GM21367 (cell line): ENCODE data around the gene ZNF23.

ENCODE experiments used
- ATAC-seq: cut with Tn5 transposase; IDR thresholded peaks from one replicate; pipeline ENCODE4 v1.9.1; 2021; ENCODE audit not compliant: unreplicated experiment

Gene ZNF23

DNA sequence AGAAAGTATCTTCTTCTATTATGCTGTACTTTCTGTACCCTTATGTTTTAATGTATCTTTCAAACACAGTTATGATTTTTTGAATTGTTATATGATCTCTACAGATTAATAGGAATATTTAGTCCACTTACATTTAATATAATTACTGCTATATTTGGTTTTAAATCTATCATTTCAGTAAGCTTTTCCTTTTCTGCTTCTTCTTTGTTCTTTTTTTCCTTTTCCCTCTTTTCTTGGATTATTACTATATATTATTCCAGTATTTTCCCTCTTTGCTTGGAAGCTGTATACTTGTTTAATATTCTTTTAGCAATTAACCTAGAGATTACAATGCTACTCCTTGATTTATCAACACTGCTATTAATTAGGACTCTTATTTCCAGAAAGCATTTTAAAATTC, 33.7 kb downstream of the ZNF23 start:
- ATAC-seq, result no peak

DNA sequence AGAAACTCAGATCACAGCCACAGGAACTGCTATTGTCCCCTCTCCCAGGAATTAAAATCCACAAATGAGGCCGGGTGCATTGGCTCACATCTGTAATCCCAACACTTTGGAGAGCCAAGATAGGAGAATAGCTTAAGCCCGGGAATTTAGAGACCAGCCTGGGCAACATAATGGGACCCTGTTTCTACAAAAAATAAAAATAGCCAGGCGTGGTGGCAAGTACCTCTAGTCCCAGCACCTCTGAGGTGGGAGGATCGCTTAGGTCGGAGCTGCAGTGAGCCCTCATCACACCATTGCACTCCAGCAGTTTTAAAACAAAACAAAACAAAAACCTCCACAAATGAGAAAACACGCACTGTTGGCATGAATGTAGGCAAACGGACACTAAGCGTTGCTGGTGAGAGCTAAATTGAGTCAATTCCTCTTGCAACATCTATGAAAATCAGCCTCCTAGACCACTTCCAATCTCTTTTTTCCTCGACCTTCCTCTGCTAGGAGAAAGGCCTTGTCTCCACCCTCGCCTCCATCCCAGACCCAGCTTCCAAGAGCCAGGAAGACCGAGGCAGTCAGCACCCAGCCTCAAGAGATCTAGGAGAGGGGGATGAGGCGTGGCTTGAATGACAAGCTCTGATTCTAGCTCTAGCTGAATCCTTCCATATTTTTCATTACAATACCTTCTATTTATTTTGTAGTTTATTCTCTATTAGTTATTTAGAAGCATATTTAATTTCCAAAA, 35.0 kb downstream of the ZNF23 start:
- no peak for ATAC-seq

DNA sequence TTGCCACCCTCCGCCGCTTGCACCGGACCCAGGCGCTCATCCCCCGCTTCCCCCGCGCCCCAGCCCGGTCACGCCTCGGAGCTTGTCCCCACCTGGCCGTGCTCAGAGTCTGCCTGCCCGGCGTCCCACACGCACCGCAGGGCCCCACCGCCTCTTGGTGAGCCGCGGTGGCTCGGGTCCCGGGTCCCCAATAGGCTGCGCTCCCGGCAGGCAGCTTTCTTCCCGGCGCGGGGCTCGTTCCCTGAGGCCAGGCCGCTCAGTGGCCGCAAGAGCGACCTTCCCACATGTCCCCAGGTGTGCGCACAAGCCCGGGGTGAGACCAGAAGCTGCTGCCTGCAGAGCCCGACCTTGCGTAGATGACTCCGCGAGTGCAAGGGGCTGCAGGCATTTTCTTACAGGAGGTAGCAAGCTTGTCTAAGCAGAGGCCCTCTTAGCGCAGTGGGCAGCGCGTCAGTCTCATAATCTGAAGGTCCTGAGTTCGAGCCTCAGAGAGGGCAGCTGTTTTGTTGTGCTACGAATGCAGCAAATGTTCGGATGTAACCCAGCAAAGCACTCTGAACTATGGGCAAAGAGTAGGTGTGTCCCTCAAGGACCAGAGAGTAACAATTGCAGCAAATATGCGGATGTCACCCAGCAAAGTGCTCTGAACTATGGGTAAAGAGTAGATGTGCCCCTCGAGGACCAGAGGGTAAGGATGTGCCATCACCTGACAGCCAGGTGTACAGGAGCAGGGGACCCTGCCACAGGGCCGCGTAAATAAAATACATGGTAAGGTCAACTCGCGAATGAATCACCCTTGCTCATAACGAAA, 35.8 kb downstream of the ZNF23 start:
- ATAC-seq, result no peak

DNA sequence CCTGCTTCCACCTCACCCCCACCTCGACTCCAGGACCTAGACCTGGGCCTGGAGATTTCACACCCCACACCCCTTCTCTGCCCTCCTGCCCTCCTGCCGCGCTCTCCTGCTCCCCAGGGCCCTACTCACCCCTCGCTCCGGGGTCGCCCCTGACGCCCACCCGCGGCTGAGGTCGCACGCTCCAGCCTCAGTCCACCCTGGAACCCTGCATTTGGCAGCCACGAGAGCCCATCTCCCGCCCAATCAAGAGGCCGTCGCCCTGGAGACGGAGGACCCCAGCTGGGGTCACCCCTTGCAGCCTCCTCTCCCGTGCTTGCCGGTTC, 36.3 kb downstream of the ZNF23 start:
- no peak for ATAC-seq

DNA sequence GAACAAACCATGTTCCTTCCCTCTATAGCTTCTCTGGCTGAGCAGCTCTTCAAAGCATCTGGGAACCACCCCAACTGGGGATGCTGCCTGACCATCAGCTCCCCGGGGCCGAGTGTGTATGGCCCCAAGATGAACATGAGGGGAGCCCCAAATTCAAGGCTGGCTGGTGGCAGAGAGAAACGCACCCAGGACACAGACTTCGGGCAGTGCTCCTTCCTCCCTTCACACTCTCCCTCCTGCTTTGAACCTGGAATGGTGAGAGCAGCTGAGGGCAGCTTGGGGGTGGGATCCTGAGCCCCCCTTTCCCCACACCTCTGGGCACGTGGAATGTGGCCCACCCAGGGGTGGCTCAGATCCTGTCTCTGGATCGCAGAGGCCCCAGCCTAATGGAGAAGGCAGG, 37.4 kb downstream of the ZNF23 start:
- ATAC-seq, result no peak

DNA sequence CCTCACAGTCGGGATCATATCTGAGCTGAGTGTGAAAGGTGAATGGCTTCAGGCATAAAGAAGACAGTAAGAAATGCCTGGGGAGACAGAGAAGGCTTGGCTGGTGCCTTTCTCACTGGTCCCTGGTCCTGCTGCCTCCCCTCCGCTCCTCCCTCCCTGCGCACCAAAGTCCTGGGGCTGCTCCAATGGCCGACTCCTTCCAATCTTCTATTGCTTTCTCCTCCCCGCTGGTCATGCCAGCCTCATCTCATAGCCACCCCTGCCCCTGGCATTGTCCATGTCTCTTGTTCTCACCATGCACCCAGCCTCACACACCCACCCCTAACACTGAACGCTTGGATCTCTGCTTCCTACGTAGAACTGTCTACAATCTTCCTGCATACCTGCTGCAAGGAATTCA, 38.2 kb downstream of the ZNF23 start:
- no peak for ATAC-seq

DNA sequence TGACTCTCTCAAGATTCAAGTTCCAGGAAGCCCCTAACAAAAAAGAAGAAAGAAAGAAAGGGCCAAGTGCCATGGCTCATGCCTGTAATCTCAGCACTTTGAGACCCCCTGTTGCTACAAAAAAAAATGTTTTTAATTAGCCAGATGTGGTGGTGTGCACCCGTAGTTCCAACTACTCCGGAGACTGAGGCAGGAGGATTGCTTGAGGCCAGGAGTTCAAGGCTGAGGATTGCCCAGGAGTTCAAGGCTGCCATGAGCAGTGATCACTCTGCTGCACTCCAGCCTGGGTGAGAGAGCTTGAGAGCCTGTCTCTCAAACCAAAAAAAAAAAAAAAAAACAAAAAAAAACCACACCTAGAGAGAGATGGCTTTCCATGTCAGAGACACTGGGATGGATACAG, 39.0 kb downstream of the ZNF23 start:
- no peak for ATAC-seq

DNA sequence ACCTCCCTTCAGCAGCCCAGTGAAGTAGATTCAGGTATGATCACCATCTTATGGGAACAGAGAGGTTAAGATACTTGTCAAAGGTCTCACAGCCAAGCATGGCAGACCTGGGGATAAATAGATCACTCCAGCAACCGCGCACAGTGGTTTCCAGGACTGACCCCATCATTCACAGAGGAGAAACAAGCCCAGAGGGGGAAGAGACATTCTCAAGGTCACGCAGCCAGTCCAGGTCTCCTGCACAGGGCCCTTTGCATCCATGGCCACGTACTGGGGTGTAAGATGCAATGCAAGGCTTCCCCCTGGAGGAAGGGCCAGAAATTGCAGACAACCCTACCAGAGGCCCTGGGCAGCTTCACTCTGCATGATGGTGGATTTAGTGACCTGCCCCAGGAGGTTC, 40.1 kb downstream of the ZNF23 start:
- ATAC-seq, result no peak

DNA sequence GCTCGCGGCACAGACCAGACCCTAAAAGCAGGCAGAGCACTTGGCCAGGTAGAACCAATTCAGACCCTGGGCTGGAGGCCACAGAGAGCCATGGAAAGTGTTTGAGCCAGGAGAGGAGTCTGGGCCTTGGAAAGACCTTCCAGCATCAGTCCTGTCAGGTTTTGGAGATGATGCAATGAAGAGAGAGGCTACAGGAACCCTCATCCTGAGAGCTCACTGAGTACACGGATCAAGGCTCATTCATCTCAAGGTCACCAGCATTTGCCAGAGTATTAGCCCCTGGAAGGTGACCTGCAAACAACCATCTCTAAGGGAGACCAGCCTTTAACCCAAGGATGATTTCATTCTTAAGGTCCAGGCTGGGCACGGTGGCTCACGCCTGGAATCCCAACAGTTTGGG, 48.0 kb downstream of the ZNF23 start:
- ATAC-seq, result no peak

DNA sequence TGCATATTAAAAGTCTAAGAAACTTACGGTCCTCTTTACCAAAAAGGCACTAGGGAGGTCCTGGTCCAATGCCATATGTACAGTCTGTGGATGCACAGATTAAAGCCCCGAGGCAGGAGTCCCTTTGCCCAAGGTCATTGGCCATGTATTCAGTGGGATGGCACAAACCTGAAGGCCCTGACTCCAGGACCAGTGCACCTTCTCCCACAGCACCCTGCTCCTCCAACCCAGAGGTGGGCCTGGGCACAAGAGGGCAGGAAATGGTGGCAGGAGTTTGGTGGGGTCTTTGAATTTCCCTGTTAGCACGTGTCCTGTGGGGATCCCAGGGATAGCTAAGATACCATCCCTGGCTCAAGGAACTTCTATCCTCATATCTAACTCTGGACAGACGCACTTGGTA, 48.7 kb downstream of the ZNF23 start:
- ATAC-seq, result no peak

DNA sequence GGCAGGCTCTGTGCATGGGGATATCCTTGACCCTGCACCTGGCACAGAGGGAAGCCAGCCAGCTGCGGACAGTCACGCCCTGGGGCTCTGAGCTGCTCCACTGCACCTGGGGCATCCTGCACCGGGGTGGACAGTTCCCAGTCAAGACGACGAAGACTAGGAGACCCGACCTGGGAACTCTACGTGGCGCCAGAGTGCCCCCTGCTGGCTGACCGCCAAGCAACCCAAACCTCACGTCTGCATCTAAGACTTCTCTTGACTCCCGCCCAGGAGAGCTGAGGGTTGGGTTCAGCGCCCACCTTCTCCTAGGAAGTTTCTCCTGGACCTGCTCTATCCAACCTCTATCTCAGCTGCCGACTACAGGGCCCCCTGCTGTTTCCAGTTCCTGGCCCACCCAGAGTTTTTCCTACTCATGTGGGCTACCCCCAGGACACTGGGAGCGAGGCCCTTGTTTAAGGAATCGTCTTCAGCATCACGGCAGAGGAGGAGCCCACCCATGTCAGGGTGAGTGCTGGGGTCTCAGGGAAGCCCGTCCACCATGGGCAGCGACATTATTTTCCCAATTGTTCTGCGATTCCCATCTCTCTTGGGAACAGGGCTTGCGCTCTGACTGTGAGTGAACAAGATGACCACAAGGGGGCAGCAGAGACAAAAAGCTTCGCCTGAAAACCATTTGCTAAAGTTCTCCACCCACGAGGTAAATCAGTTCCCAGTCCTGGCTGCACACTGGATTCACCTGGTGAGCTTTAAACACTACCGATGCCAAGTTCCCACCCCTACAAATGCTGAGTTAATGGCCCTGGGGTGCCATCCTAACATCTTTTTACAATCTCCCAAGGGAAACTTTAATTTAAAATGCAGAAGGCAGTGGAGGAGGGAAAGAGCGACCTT, 49.5 kb downstream of the ZNF23 start:
- ATAC-seq, result no peak

DNA sequence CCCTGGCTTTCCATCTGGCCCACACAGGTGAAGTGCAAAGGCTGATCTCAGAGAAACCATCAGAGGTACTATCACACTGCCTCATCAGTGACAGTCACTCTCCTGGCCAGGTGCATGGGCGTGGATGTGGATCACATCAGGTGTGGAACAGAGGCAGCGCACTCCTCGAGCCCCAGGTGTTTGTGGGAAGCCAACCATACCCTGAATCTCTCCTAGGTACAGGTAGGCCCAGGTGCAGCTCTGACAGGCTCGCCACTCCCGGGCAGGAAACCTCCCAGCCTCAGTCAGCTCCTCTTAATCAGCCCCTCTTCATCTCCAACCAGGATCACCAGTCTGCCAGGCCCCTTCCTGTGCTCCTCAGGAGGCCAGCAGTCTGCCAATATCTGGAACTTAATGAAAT, 51.9 kb downstream of the ZNF23 start:
- no peak for ATAC-seq

DNA sequence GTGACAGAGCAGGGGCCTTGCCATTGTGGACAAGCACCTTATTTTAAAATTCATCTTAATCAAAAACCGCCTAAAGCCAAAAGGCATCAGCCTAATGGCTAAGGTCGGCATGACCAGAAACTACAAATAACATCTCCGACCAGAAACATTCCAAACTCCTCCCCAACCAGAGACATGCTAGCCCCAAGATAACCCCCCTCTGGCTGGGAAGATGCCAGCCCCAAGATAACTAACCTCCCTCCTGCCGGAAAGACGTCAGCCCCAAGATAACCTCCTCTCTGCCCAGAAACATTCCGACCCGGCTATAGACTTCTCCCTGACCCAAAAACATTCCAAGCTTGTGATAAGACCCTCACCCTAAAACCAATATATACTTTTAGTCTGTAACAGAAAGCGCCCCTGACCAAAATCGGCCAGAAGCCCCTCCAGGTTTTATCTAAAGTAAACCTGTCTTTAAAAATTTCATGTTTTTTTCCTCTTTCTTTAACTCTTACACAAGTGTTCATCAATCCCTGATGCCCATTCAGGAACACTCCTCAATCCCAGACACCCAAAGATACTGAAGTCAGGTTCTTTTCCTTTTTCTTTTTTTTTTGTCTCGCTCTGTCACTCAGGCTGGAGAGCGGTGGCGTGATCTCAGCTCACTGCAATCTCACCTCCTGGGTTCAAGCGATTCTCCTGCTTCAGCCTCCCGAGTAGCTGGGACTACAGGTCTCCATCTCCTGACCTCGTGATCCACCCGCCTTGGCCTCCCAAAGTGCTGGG, 52.9 kb downstream of the ZNF23 start:
- no peak for ATAC-seq

DNA sequence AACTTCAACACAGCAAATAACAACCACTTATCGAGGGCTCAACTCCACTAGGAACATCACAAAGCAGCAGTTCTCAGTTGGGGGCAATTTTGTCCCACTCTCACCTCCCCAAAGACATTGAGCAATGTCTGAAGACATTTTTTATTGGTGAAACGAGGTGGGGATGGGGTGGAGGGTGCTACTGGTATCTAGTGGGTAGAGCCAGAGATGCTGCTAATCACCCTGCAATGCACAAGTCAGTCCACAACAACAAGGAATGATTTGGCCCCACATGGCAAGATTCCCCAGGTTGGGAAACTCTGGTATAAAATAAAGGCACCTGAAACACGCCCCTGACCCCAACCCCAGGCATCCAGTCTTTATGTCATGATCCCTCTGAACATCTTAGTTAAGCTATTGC, 53.5 kb downstream of the ZNF23 start:
- ATAC-seq, result no peak

DNA sequence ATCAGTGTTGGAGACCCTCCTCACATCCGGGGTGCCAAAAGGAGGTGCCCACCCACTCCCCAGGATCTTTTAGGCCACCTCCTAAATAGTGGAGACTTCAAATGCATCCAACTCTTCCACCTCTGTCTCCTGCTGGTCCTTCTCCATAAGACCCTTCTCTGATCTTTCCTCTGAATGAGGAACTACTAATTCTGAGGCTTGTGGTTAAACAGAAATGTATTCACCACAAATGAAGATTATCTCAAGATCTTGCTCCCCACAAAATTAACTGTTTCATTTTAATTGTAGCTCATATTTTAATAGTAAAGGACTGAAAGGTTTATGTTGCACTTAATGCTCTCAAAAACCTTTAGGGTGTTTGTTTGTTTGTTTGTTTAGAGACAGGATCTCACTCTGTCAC, 54.3 kb downstream of the ZNF23 start:
- no peak for ATAC-seq

DNA sequence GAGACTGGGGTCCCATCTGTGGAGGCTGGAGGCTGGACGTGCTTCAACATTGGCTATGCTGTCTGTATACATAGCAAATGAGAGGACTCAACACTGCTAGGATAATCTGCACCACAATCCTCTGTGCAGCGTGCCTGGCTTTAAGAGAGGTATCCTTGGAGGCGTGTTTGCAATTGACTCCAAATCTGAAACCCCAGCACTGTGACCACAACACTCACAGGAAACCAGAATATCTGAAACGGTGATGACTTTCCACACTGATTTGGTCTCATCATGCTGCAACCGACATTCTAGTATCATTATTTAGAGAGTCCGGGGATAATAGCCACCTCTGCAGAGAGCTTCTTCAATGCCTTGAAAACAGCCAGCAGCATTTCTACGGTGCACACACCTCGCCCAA, 55.3 kb downstream of the ZNF23 start:
- ATAC-seq, result no peak

DNA sequence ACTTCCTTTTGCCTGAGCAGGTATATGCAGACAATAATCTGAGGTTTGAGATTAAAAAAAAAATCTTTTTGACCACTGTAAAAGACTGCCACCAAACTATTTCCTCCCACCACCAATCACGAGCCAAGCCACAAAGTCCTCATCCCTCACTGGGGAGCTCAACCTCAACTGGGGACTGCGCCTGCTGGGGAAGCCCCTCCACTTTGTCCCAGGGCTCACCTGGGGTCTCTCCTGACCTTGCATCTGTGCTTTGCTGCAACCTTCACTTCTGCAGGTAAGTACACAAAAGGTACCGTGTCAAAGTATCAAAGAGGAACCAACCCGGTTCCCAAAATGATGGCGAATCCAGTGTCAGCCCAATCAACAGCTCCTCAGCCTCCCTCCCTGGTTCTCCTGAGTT, 55.7 kb downstream of the ZNF23 start:
- ATAC-seq, result no peak

DNA sequence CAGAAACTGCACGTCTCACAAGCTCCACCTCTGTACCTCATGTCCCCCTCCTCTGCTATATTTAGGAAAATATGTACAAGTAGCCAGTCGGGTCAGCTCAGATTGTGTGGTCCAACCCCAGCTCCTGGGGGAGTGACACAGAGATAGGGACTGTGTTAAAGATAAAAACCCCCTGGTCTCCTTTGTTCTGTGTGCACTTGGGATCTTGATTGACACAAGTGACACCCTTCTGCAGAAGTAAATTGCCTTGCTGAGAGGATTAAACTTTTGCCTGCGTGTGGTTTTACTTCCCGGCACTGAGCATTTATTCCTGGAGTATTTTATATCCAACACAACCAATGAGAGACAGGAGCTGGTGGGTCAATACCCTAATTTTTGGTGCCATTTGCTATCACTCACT, 57.7 kb downstream of the ZNF23 start:
- no peak for ATAC-seq

DNA sequence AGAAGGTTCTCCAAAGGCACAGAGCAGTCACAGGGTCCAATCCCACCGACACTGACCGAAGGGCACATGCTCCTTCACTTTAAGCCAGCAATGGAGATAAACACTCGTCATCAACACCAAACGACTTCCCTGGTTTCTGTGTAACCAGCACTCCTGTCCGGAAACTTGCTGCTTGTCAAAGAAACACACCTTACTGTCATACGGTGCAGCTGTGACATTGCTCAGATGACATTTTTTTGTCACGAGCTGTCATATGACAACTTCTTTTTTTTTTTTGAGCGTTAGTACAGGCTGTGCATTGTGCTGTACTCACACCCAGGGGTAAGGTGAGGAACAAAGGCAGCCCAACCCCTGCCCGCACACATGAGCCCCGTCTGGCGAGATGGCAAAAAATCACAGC, 59.4 kb downstream of the ZNF23 start:
- no peak for ATAC-seq

DNA sequence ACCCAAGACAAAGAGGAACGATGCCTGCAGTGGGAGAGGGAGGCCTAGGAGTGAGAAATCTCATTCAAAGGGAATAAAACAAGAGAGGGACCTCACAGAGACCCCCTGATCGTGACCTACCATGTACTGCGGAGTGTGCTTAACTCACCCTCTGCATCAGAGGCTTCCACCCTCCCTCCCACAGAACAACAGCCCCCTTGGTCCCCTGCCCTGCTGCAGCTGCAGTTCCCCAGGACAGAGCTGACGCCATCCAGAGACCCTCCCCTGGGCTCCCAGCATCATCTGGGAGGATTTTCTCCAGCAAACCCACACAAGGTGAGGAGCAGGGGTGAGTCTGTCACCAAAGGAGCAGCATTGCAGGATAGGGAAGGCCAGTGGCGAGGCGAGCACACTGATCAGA, 60.0 kb downstream of the ZNF23 start:
- no peak for ATAC-seq
